Endothelial cell of umbilical vein (primary cell): ENCODE data around the gene PAK2. TPM values are rescaled to one million over a fixed set of nuclear protein-coding genes. Genes with fewer than 3 reads are reported as not detected.
A peak's percentile ranks its signal among the peaks of the same experiment; 100 is the strongest.

Experiments
- BruUV-seq: library from RNA; stranded (reverse); fragments of 400-500 nt; replicated peaks from 2 replicates; lab custom pipeline; 2021; lab: Mats Ljungman, UMichigan
- CTCF ChIA-PET: fragments of 300-600, 350-600 bp; sonication (Branson Sonifier 250); formaldehyde crosslinking; loops from one replicate; lab custom pipeline; 2021; ENCODE audit warnings: antibody characterized with exemption, inconsistent platforms; lab: Charles Lee
- POLR2A ChIA-PET: fragments of 300-600, 350-600 bp; sonication (Branson Sonifier 250); formaldehyde crosslinking; loops from one replicate; lab custom pipeline; 2021; ENCODE audit warnings: antibody characterized with exemption, inconsistent platforms; lab: Charles Lee
- DNase-seq: peaks from one replicate; pipeline ENCODE4 v3.0.0-alpha.2; 2011; ENCODE audit warnings: low read depth, low spot score
- FAIRE-seq: peaks from 2 replicates; lab custom pipeline; 2011; peaks lifted over from hg19 to GRCh38; lab: Jason Lieb, UNC
- H2AFZ ChIP-seq: 2 replicates; pipeline ENCODE4 v1.6.0; 2012; ENCODE audit warnings: low read depth, low read length, control low read depth, inconsistent platforms
- H3K27ac ChIP-seq: 2 replicates; pipeline ENCODE4 v1.5.1; 2011; ENCODE audit warnings: low read depth, mild to moderate bottlenecking, control low read depth, low read length, moderate library complexity; ENCODE audit not compliant: insufficient read depth
- H3K27me3 ChIP-seq, 2 experiments: 2 replicates each; pipeline versions ENCODE4 v1.6.0 to v1.6.1; 2011; ENCODE audit warnings: low read length in 2 of 2, mixed read lengths in 1 of 2; ENCODE audit not compliant: control insufficient read depth in 2 of 2, insufficient read depth in 2 of 2
- H3K36me3 ChIP-seq, 2 experiments: 2 replicates in 1 of 2; 3 replicates in 1 of 2; pipeline ENCODE4 v1.5.1; 2011; ENCODE audit warnings: low read length in 2 of 2, mild to moderate bottlenecking in 1 of 2, moderate library complexity in 1 of 2; ENCODE audit not compliant: control insufficient read depth in 2 of 2, insufficient read depth in 2 of 2; ENCODE audit errors: extremely low read depth in 1 of 2
- H3K4me1 ChIP-seq: 3 replicates; pipeline ENCODE4 v1.5.1; 2011; ENCODE audit warnings: mild to moderate bottlenecking, low read length; ENCODE audit not compliant: control insufficient read depth, insufficient read depth; ENCODE audit errors: extremely low read depth
- H3K4me2 ChIP-seq: 2 replicates; pipeline ENCODE4 v1.6.1; 2011; ENCODE audit warnings: low read length, control low read depth, mixed read lengths; ENCODE audit not compliant: insufficient read depth
- H3K4me3 ChIP-seq, 3 experiments: fragments of 200-600 bp in 1 of 3; sonication (generic), shearing (Covaris generic) in 1 of 3; replicated peaks in 1 of 3; 2 replicates each; pipeline ENCODE4 v1.5.1; 2011 to 2016; ENCODE audit warnings: control low read depth in 3 of 3, low read length in 3 of 3, mild to moderate bottlenecking in 2 of 3, inconsistent platforms in 1 of 3, low read depth in 1 of 3, moderate library complexity in 1 of 3; ENCODE audit not compliant: insufficient read depth in 1 of 3
- H3K79me2 ChIP-seq: 2 replicates; pipeline ENCODE4 v1.6.0; 2012; ENCODE audit warnings: low read length, inconsistent platforms; ENCODE audit not compliant: control insufficient read depth, insufficient read depth
- H3K9ac ChIP-seq: replicated peaks from 2 replicates; pipeline ENCODE3; 2011; ENCODE audit warnings: low read length, control low read depth; ENCODE audit not compliant: insufficient read depth; ENCODE audit errors: extremely low read depth
- H3K9me1 ChIP-seq: replicated peaks from 3 replicates; pipeline ENCODE4 v1.6.0; 2011; ENCODE audit warnings: mild to moderate bottlenecking, low read length; ENCODE audit not compliant: control insufficient read depth, insufficient read depth; ENCODE audit errors: extremely low read depth
- H3K9me3 ChIP-seq: replicated peaks from 2 replicates; pipeline ENCODE4 v1.5.1; 2012; ENCODE audit warnings: low read length, inconsistent platforms; ENCODE audit not compliant: control insufficient read depth, insufficient read depth
- H4K20me1 ChIP-seq: replicated peaks from 2 replicates; pipeline ENCODE3; 2011; ENCODE audit warnings: mild to moderate bottlenecking, low read length; ENCODE audit not compliant: control insufficient read depth, insufficient read depth; ENCODE audit errors: extremely low read depth
- CTCF ChIP-seq, 2 donors: IDR thresholded peaks; 1 replicate in 1 of 2; 2 replicates in 1 of 2; pipeline ENCODE4 v1.5.1; 2011; ENCODE audit warnings: low read length in 2 of 2, mild to moderate bottlenecking in 2 of 2, moderate library complexity in 2 of 2, control low read depth in 1 of 2, inconsistent platforms in 1 of 2, low read depth in 1 of 2; ENCODE audit not compliant: insufficient read depth in 1 of 2; ENCODE audit errors: extremely low read depth in 1 of 2
- EZH2 ChIP-seq: IDR thresholded peaks from 2 replicates; pipeline ENCODE4 v1.6.1; 2012; ENCODE audit warnings: borderline replicate concordance, low read depth, mild to moderate bottlenecking, moderate library complexity, low read length, inconsistent platforms; ENCODE audit not compliant: severe bottlenecking
- FOS ChIP-seq: IDR thresholded peaks from 2 replicates; pipeline ENCODE4 v1.6.1; 2011; ENCODE audit warnings: mild to moderate bottlenecking, low read length, moderate library complexity, borderline replicate concordance; ENCODE audit not compliant: insufficient read depth
- GATA2 ChIP-seq: IDR thresholded peaks from 2 replicates; pipeline ENCODE4 v1.7.0; 2011; ENCODE audit warnings: low read depth, mild to moderate bottlenecking, moderate library complexity, mixed read lengths, low read length; ENCODE audit not compliant: insufficient read length, insufficient read depth
- JUN ChIP-seq: IDR thresholded peaks from 2 replicates; pipeline ENCODE4 v1.6.1; 2011; ENCODE audit warnings: borderline replicate concordance, low read depth; ENCODE audit not compliant: insufficient read length, insufficient read depth
- MAX ChIP-seq: IDR thresholded peaks from 2 replicates; pipeline ENCODE4 v1.6.1; 2011; ENCODE audit not compliant: insufficient read depth, insufficient read length
- MYC ChIP-seq: IDR thresholded peaks from one replicate; pipeline ENCODE4 v1.6.1; 2011; ENCODE audit warnings: mild to moderate bottlenecking, low read depth, low read length
- POLR2A ChIP-seq: IDR thresholded peaks from 2 replicates; pipeline ENCODE4 v1.6.1; 2012; ENCODE audit warnings: low read depth, mild to moderate bottlenecking, control low read depth, low read length
- POLR2AphosphoS5 ChIP-seq: IDR thresholded peaks from 2 replicates; pipeline ENCODE4 v1.6.1; 2012; ENCODE audit warnings: low read depth, mild to moderate bottlenecking, control low read depth, low read length, moderate library complexity; ENCODE audit not compliant: insufficient read depth
- dilution Hi-C: fragments of 300-500 bp; cut with MboI; formaldehyde crosslinking; loops from one replicate; pipeline ENCODE4 v1.15.0; 2019; ENCODE audit warnings: low sequenced_read_pairs; ENCODE audit not compliant: extremely low pct_ligation_motif_present
- intact Hi-C: fragments of 100-400 bp; cut with micrococcal nuclease; formaldehyde crosslinking; loops from one replicate; pipeline ENCODE4 v1.10.0; 2022
- polyA plus RNA-seq, 4 experiments: library from polyadenylated mRNA; depleted of rRNA in 3 of 4; stranded (reverse) in 3 of 4; unstranded in 1 of 4; fragments of >200 nt; gene quantifications; 2 replicates each; pipeline versions ENCODE4 v1.2.1 to v1.2.3, GENCODE V29; 2011 to 2012; ENCODE audit warnings: missing spikeins in 1 of 4
- total RNA-seq: library from RNA; stranded (reverse); gene quantifications from 2 replicates; pipeline ENCODE4 v1.2.3, GENCODE V29; 2021

Gene PAK2
- total and polyA plus RNA-seq, 2 donors (not counting 3 experiments of a cell fraction or from before 2014, with no cell fraction given), result 22.6 to 98.9 TPM

- peak within 1 kb of the TSS; percentile 50 to 91 (median 73) for H3K4me3 ChIP-seq
- no peaks in the 10 kb centered on the region for H3K9me3 ChIP-seq
- H3K79me2 ChIP-seq, result peaks cover 47% of the 10 kb centered on the region
- FAIRE-seq, result peak; percentile 94
- intact Hi-C loops (loop anchor here (1.0 kb wide), 1 partner anchor 75 kb away; the partner anchor contains the start of gene NCBP2), dilution Hi-C loops (no loop called here)
- no peaks in the 10 kb centered on the region for H3K36me3 ChIP-seq
- peaks cover 10% of the 10 kb centered on the region for H3K4me1 ChIP-seq
- ChIA-PET POLR2A (interaction anchor here (0.6 to 0.9 kb wide), 4 partner anchors 75 to 547 kb away, joined by 3 to 10 read pairs (median 4); partner anchors contain the start of genes NCBP2 and PAK2), CTCF (interaction anchor here (0.6 to 1.6 kb wide), 8 partner anchors 14 to 339 kb away, joined by 3 to 12 read pairs (median 4); partner anchors contain the start of gene NCBP2)
- H2AFZ ChIP-seq, result peak within 1 kb of the TSS; percentile 79
- H3K27ac ChIP-seq, result peak within 1 kb of the TSS; percentile 73
- TF ChIP-seq CTCF (IDR thresholded peaks at IDR 0.05; ENCODE audit: extremely low read depth in 1 of 2, insufficient read depth in 1 of 2, low read depth in 1 of 2, low read length in 2 of 2) (no peak), MAX (no peak), JUN (no peak), MYC (no peak), POLR2A (peak; percentile 97), EZH2 (no peak), GATA2 (no peak), FOS (no peak), POLR2AphosphoS5 (peak; percentile 97)
- peak within 1 kb of the TSS; percentile 85 for H3K9ac ChIP-seq
- no peaks in the 10 kb centered on the region for H3K27me3 ChIP-seq
- H4K20me1 ChIP-seq, result no peaks in the 10 kb centered on the region
- H3K4me2 ChIP-seq, result peak within 1 kb of the TSS; percentile 91
- peak; percentile 91 for DNase-seq
- BruUV-seq, result no TSS peak
- H3K9me1 ChIP-seq, result no peaks in the 10 kb centered on the region
Observed at GRCh38 chr3:196867507-196868296, 128.0 kb downstream of the PAK2 start, which contains the start of gene SENP5. Gene SENP5 (plus strand): TSS chr3:196867920. CDS start chr3:196885182, 17,262 bp downstream.
